ENCODE results near the gene TEX19.

The TEX19 gene

GRCh38 chr17:82322526-82323453 lies 36.3 kb upstream of the TEX19 start:
- DNase-seq (ENCODE audit: low read depth, low spot score) = no peak
- in situ Hi-C loops (cut with HindIII; ENCODE audit: low sequenced_read_pairs) = no loop called here
- no peak for TF ChIP-seq CTCF (IDR thresholded peaks at IDR 0.05; ENCODE audit: low read depth, low read length)
- H3K4me3 ChIP-seq (ENCODE audit: low read depth, low read length) = no peak overlapping the region

GRCh38 chr17:82323514-82324234 lies 35.4 kb upstream of the TEX19 start:
- TF ChIP-seq CTCF (IDR thresholded peaks at IDR 0.05; ENCODE audit: low read depth, low read length) = no peak
- no peak for DNase-seq (ENCODE audit: low read depth, low spot score)
- in situ Hi-C loops (cut with HindIII; ENCODE audit: low sequenced_read_pairs) = no loop called here
- no peak overlapping the region for H3K4me3 ChIP-seq (ENCODE audit: low read depth, low read length)

GRCh38 chr17:82324566-82325285 lies 34.3 kb upstream of the TEX19 start:
- no peak for DNase-seq (ENCODE audit: low read depth, low spot score)
- no peak overlapping the region for H3K4me3 ChIP-seq (ENCODE audit: low read depth, low read length)
- in situ Hi-C loops (cut with HindIII; ENCODE audit: low sequenced_read_pairs) = no loop called here
- TF ChIP-seq CTCF (IDR thresholded peaks at IDR 0.05; ENCODE audit: low read depth, low read length) = no peak

GRCh38 chr17:82325286-82326180 lies 33.5 kb upstream of the TEX19 start:
- no peak for TF ChIP-seq CTCF (IDR thresholded peaks at IDR 0.05; ENCODE audit: low read depth, low read length)
- no peak overlapping the region for H3K4me3 ChIP-seq (ENCODE audit: low read depth, low read length)
- in situ Hi-C loops (cut with HindIII; ENCODE audit: low sequenced_read_pairs) = no loop called here
- no peak for DNase-seq (ENCODE audit: low read depth, low spot score)

GRCh38 chr17:82327289-82327688 lies 31.8 kb upstream of the TEX19 start:
- no peak overlapping the region for H3K4me3 ChIP-seq (ENCODE audit: low read depth, low read length)
- in situ Hi-C loops (cut with HindIII; ENCODE audit: low sequenced_read_pairs) = no loop called here
- DNase-seq (ENCODE audit: low read depth, low spot score) = no peak
- TF ChIP-seq CTCF (IDR thresholded peaks at IDR 0.05; ENCODE audit: low read depth, low read length) = no peak
